AG20443 (cell line): ENCODE measurements around the gene FAM9C.

Experiments used
- DNase-seq: peaks from one replicate; pipeline ENCODE4 v3.0.0; 2012; ENCODE audit warnings: low spot score, mixed read lengths

The FAM9C gene

DNA sequence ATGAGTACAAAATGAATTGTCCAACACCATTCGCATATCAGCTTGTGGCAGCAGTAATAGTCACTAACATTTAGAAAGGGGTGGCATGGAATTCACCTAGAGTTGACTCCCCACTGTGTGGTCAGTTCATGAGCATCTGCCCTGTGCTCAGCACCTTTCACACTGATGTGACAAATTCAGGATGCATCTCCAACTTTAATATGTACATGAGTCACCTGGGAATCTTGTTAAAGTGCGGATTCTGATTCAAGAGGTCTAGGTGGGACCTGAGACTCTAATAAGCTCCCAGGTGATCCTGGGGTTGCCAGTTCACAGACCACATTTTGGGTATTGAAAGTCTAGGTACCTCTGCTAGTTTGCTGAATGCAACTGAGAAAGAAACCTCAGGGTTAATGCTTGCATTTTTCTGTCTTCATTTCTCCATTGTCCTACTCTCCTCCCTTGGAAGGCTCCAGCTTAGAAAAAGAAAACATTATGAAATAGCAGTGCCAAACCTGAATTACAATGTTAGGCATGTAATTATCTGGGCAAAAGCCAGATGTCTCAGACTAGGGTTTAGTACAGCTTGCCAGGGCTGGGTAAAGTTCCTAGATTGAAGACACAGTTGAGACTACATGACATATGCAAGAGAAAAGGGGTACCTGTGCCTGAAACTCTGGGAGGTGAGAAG lies 36.8 kb downstream of the FAM9C start:
- DNase-seq = peak; percentile 31

DNA sequence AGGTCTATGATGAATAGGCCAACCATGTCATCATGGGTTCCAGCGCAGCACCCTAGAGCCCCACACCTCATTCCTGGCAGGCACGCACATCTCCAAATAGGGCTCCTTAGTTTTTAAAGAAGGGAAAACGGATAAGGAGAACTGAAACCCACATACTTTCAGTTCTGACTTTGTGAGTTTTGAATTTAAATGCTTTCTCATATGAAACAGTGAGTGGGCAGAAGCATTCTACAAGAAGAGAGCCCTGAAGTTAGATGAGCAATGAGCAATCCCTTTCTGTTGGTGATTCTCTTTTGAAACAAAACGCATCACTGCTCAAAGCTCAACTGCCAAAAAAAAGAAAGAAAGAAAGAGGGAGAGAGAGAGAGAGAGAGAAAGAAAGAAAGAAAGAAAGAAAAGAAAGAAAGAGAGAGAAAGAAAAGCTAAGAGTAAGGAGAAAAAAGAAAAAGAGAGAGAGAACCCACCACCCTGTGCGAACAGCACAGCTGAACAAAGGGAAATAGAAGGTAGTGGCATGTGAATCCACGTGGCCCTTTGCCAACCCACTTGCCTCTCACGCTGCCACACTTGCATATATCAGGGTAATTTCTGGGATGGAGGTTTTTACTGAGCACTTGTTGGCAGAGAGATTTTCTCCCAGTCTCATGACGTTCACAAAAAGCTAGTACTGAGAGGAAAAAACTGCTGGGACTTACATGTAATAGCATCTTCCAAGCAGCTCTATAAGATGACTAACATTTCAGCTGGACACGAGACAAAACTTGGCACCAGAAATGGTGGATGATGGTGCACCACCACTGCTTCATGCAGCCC lies 38.6 kb downstream of the FAM9C start:
- no peak for DNase-seq

DNA sequence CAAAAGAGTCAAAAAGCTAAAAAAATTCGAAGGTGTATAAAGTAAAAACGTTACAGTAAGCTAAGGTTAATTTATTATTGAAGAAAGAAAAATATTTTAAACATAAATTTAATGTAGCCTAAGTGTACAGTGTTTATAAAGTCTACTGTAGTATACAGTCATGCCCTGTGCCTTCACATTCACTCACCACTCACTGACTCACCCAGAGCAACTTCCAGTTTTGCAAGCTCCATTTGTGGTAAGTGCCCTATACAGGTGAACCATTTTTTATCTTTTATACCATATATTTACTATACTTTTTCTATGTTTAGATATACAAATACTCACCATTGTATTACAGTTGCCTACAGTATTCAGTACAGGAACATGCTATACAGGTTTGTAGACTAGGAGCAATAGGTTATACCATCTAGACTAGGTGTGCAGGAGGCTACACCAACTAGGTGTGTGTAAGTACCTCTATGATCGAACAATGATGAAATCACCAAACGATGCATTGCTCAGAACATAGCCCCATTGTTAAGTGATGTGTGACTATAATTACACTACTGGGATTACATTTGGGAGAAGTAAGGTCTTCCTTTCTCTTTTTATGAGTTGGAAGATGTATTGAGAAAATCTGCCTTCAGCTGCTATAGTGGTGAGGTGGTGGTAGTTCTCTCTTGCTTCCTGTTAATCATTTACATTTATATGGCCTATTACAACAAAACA lies 42.3 kb downstream of the FAM9C start:
- no peak for DNase-seq

DNA sequence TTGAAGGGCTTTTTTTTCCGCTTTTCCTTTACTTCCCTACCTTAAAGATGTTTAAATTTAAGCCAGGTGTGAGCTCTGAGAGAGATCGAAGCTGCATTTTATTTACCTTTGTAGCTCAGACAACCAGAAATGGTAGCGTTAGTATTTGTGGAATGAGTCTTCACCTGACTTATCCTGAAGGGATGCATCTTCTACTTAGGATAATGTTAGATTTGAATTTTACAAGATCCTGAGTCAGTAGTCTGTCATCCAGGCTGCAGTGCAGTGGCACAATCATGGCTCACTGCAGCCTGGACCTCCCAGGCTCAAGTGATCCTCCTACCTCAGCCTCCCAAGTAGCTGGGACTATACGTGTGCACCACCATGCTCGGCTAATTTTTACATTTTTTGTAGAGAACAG lies 43.3 kb downstream of the FAM9C start:
- DNase-seq = no peak

DNA sequence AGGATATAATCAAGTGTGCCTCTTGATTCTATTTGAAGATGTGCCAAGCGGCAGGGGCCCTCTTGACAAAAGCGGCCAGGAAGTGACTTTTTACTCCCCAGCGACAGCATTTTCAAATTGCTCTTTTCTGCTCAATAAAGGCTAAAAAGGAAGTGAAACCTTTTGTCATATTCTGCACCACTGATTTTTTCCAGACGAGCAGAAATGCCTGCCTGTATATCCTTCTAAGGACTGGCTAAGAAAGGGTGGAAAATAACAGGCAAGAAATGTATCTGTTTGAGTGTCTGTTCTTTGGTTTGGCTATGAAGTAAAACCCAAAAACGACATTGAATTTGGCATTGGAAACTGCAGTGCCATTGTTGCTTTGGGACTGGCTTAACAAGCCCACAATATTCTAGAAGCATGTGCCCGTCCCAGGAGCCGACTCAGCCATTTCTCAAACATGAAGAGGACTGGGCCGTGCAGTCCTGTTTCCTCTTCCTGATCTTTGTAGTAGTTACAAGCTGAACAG lies 44.1 kb downstream of the FAM9C start:
- no peak for DNase-seq

DNA sequence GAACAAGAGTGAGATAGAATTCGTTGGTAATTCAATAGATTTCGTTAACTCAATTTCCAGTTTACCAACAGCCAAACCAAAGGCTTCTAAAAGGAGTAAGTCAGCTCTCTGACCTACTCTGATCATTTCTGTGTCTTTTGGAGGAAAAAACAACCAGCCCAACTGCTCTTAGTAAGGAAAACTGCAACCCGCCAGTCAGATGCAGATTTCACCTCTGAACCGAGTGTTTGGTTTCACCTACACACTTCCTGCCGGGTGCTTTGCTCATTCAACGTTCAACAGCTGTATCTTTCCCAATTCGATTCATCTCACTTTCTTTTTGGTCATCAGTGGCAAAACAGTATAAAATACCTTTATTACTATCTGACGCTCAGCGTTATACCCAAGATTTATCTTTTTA lies 45.0 kb downstream of the FAM9C start:
- DNase-seq = no peak

DNA sequence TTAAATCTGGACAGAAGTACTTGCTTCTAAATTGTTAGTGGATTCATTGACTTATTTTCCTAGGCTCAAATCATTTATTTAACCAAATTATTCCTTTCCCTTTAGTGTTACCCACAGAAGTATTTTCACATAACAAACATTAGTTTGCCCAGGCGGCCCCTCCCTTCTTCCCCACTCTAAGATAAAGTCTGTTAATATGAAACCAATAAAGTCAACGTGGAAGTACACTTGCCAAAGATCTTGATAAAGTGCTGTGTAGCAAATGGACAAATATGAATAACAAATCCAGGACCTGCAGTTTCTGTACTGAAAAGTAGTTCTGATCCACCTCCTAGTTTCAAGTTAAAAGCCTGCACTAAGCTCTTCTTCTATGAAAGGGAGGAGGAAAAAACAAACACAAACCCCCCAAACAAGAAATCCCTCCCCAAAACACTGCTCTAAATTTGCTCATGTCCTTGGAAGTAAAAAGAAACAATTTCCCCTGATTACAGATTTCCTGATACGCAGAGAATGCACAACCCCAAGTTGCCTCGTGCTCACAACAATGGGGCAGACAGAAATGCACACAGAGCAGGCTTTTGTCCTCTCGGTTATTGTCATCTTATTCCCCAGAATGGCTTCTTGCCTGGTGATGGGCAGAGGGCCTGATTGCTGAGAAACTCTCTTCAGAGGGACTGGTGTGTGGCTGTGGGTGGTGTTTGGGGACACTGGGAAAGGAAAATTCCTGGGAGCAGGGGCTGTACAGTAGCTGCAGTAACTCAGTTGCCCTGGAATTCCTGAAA lies 46.3 kb downstream of the FAM9C start:
- DNase-seq = no peak

DNA sequence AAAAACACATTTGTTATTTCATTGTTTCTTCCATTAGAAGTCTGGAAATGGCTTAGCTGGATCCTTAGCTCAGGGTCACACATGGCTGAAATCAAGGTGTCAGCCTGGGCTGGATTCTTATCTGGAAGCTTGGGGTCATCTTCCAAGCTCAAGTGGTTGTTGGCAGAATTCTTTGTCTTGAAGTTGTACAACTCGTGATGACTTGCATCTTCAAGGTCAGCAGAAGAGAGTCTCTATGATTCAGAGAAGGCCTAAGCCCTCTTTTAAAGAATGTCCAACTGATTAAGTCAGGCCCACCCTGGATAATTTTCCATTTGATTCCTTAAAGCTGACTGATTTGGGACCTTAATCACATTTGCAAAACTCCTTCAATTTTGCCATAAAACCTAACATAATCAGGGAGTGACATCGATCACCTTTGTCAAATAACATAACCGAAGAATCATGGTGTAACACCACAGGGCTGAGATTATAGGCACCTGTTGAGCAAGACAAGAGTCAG lies 47.4 kb downstream of the FAM9C start:
- DNase-seq = no peak

DNA sequence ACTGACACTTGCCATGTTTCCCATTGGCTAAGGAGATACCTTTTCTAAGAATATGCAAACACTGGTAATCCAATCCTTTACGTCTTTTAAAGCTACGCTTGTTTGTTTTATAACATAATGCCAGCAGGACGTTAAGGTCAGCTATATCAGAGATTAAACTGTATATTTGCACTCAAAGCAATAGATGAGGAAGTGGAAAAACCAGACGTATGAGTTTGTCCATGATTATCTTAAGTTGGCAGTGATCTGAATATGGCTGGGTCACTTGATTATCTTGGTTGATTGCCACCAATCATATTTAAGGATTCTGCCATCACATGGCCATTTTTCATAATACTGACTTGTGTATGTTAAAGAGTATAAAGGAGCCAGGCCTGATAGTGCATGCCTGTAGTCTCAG lies 50.1 kb downstream of the FAM9C start:
- DNase-seq = no peak

DNA sequence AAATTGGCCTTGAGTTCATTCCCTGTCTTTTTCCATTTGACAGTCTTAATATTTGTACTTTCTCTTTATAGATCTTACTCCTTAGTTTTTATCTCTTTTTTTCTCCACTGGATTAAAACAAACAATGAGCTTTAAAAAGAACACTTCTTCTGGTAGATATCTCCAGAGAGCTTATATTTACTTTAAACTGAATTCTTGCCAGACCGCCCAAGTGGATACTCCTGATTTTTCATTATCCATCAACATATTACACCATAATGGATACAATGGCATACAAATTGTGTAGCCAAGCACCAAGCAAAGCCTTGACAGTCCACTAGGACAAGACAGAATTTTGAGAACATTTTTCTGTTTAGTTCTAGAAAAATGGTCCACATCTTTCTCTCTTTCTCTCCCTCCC lies 50.6 kb downstream of the FAM9C start:
- no peak for DNase-seq

- DNase-seq = no peak
Measured at GRCh38 chrX:12992544-12993118, 51.8 kb downstream of the FAM9C start.

- DNase-seq = no peak
Measured at GRCh38 chrX:12991575-12991974, 52.8 kb downstream of the FAM9C start.

DNA sequence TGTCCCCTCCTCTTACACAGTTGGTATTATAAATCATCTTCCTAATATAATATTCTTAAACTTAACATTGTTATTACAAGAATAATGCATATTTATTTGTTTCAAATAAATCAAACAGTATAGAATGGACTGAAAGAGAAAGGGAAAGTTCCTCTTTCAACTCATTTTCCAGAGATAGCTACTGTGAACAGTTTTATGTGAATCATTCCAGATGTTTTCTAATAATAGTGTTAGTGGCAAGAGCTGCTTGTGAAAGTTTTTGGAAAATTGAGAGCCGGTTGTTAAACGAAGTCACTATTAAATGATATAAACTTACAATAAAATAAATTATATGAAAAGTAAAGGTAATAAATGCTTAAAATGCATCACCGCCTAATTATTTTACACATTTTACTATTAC lies 55.0 kb downstream of the FAM9C start:
- DNase-seq = no peak

GRCh38 chrX:12988797-12989196 lies 55.6 kb downstream of the FAM9C start:
- DNase-seq = peak; percentile 42

GRCh38 chrX:12987900-12988594 lies 56.4 kb downstream of the FAM9C start:
- DNase-seq = no peak

GRCh38 chrX:12987340-12987739 lies 57.1 kb downstream of the FAM9C start:
- no peak for DNase-seq

- no peak for DNase-seq
Measured at GRCh38 chrX:12986886-12987285, 57.5 kb downstream of the FAM9C start.

DNA sequence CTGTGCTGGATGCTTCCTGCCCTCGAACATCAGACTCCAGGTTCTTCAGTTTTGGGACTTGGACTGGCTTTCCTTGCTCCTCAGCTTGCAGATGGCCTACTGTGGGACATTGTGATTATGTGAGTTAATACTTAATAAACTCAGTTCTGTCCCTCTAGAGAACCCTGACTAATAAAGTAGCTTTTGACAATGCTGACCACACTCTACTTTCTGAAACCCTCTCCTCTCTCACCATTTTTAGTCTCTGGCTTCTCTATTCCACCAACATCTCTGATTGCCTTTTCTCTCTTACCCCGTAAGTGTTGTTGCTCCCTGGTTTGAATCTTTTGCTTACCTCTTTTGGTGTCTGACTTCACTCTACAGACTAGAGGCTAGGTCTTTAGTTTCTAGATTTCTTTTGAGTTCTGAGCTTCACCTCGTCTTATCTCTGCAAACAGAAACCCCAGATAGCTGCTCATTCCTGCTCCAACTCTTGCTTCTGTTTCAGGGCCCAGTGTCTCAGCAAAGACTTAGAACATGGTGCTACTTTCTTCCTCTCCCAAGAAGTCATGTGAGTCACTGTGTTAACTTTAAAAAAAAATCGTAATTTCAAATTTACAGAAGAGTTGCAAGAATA lies 58.1 kb downstream of the FAM9C start:
- no peak for DNase-seq
